Smooth muscle cell of the coronary artery (primary cell): Measurements from ENCODE around the gene KLRC4. TPM values are rescaled to one million over a fixed set of nuclear protein-coding genes. Genes with fewer than 3 reads are reported as not detected.

ENCODE experiments used
- total RNA-seq: library from RNA; depleted of rRNA; stranded (reverse); fragments of >200 nt; gene quantifications from 2 replicates; pipeline ENCODE4 v1.2.3, GENCODE V29; 2014; ENCODE audit warnings: low replicate concordance

Gene KLRC4, protein sequence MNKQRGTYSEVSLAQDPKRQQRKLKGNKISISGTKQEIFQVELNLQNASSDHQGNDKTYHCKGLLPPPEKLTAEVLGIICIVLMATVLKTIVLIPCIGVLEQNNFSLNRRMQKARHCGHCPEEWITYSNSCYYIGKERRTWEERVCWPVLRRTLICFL
- total RNA-seq = not detected in 2 replicates

GRCh38 chr12:10409392-10409791, at the start of gene KLRC4:
Gene KLRC4, minus strand, starts transcription at chr12:10409757. Its CDS starts 182 bp downstream, at chr12:10409575.

GRCh38 chr12:10453156-10453555, 43.6 kb upstream of the KLRC4 start, which contains the start of gene KLRC1:
Gene KLRC1, minus strand, starts transcription at chr12:10453377. Its CDS starts 2,221 bp downstream, at chr12:10451156.

DNA sequence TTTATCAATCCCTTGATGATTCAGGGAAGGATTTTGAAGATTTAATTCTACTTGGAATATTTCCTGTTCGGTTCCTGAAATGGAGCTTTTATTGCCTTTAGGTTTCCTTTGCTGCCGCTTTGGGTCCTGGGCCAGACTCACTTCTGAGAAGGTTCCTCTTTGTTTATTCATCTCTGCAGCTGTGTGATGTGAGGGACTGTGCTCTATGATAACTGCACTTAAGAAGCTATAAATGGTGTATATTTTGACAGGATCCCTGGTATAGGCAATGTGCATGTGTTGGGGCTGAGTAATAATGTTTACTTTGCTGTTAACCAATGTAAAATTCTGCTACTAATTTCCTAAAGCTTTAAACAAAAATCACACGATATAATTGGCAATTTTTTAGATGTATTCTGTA, 26.3 kb upstream of the KLRC4 start, which contains the start of gene KLRC2:
Gene KLRC2, minus strand, starts transcription at position 195 of the 400 bp plus-strand sequence. Its CDS starts 24 bp downstream, at position 171.

GRCh38 chr12:10420334-10420733, 10.8 kb upstream of the KLRC4 start, which contains the start of gene KLRC3:
Gene KLRC3, minus strand, starts transcription at chr12:10420595. Its CDS starts 45 bp downstream, at chr12:10420550.

DNA sequence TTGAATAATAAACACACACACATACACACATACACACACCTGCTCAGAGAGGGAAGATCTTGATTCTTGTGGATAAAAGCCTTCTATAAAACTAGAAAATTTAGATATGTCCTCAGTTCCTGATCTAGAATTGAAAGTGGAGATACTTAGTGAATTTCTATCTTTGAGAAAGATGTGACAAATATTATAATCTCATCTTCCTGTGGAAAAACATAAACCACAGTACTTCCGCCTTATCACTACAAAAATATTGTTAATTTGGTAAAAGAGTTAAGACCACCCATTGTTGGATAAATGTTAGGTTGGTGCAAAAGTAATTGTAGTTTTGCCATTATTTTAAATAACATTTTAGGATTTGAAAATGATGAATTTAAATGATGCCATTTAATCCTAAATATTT, 19.7 kb downstream of the KLRC4 start, which contains the start of gene KLRK1:
Gene KLRK1, minus strand, starts transcription at position 138 of the 400 bp plus-strand sequence. CDS start 1,231 bp downstream, outside the sequence.

Other genes starting within 250 kb of the KLRC4 start
- gene OLR1, start 237.6 kb downstream of the KLRC4 start, total RNA-seq = not detected in 2 replicates
- not detected in 2 replicates for gene TMEM52B, start 230.7 kb downstream of the KLRC4 start, total RNA-seq
- 44.0 and 72.3 TPM in 2 replicates for gene GABARAPL1, start 196.9 kb downstream of the KLRC4 start, total RNA-seq
- under 0.01 TPM in 2 replicates for gene KLRD1, start 101.9 kb downstream of the KLRC4 start, total RNA-seq
- not detected in 2 replicates for gene KLRK1, start 19.7 kb downstream of the KLRC4 start, total RNA-seq
- gene KLRC3, start 10.8 kb upstream of the KLRC4 start, total RNA-seq = not detected in 2 replicates
- gene KLRC2, start 26.3 kb upstream of the KLRC4 start, total RNA-seq = not detected in 2 replicates
- not detected in 2 replicates for gene KLRC1, start 43.6 kb upstream of the KLRC4 start, total RNA-seq
- gene EIF2S3B, start 96.1 kb upstream of the KLRC4 start, total RNA-seq = 15.0 and 23.9 TPM in 2 replicates
- 18.8 and 26.8 TPM in 2 replicates for gene MAGOHB, start 203.9 kb upstream of the KLRC4 start, total RNA-seq